Stimulated activated CD8-positive, alpha-beta memory T cell treated with anti-CD3 and anti-CD28 coated beads, Interleukin-12 subunit alpha, Interleukin-12 subunit beta, amount 100 ng/mL, for 1 hour (primary cell): Measurements from ENCODE around the gene DRGX.

Source experiments
- DNase-seq: peaks from one replicate; pipeline ENCODE4 v3.0.0-alpha.2; 2020; ENCODE audit warnings: low read depth

DRGX gene

DNA sequence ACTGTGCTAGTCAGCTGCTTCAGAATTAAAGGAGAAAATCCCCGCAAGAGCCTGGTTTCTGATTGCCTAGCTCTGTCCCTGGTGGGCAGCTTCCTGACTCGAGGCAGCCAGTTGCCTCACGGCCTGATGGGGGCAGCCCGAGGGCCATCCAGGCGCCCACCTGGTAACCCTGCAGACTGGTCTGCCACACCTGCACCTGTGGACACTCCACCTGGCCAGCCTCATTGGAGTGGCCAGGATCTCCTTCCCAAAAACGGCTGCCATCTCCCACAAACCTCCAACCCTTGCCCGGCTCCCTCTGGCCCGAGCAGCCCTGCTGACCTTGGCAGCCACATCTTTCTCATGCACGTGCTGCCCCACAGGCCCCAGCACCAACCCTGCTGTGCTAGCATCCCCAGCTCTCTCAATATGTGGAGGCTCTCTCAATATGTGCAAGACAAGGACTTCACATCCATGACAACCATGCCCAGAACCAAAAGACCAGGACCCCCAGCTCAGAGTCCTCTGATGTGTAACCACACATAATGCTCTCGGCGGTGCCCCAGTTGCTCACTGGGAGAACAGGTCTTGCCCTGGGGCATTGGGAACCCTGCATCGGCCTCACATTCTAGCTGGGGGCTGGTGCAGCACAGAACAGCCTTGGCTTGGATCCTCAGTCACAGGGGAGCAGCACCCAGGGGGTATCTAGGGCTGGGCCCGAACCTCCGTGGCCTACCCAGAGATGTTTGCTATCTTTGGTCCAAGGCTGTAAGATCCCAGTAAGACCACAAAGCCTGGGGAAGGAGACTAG, 14.6 kb downstream of the DRGX start:
- DNase-seq = no peak

GRCh38 chr10:49379596-49380410, 16.1 kb downstream of the DRGX start:
- DNase-seq = no peak

GRCh38 chr10:49377256-49377655, 18.6 kb downstream of the DRGX start:
- no peak for DNase-seq

DNA sequence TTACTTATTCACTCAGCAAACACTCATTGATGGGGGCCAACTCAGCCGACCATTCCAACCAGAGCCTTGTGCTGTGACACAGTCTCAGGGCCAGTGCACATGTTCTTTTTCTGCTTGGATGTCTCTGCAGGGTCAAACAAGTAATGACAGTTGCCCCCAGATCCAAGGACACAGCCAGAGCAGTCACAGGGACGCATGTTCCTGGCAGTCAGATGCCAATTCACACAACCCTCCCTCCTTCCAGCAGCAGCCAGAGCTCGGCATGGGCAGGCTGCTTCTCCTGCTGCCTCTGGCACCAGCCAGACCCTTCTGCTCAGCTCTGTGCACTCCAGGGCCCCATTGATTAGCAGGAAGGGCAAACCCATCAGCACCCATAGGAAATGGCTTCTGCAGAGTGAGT, 20.3 kb downstream of the DRGX start:
- no peak for DNase-seq

DNA sequence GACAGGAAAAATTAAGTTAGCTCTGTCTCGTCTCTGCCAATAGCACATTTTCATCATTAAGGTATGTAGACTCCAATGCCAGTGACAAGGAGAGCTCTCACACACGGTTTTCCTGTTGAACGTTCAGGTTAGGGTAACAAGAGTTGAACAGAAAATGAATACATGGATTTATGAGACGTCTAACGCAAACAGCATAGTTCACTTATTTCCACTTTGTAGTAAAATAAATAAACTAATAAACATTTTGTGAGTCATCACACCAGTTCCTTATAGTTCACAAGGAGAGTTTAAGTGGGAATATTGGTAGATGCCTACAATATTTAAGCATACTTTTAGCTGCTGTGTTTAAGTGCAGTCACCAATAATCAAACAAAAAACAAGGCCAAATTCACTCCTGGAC, 21.1 kb downstream of the DRGX start:
- no peak for DNase-seq

- no peak for DNase-seq
These were observed 22.5 kb downstream of the DRGX start for GRCh38 chr10:49373361-49373760.

GRCh38 chr10:49371967-49372366, 23.9 kb downstream of the DRGX start:
- DNase-seq = no peak

DNA sequence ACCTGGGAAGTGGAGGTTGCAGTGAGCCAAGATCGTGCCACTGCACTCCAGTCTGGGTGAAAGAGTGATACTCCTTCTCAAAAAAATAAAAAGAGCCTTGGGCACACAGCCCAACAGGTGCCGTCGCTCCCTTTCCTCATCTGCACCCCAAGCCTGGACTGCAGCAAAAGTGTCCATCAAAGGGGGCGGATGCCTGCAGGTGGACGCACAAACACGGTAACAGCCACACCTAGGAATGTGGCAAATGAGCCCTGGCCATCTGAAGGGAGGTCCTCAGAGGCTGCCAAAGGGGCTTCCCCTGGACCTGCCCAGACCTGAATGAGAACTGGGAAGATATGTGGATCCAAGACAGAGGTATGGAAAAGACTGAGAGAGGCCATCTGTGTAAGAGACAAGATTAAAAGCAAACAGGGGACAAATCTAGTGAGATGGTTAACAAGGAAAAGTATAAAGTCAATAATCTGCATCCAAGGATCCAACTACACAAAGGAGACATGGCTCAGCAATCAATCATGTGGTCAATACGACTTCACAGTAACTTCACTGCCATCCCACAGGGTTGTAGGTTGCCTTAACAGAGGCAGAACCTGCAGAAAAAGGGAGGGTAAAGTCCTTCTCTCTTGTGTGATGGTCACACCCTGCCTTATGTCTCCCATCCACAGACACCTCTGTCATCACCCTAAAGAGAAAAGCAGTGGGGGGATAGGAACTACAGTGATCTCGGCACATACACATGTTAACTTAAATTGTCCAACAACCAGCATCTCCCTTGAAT, 25.4 kb downstream of the DRGX start:
- no peak for DNase-seq

DNA sequence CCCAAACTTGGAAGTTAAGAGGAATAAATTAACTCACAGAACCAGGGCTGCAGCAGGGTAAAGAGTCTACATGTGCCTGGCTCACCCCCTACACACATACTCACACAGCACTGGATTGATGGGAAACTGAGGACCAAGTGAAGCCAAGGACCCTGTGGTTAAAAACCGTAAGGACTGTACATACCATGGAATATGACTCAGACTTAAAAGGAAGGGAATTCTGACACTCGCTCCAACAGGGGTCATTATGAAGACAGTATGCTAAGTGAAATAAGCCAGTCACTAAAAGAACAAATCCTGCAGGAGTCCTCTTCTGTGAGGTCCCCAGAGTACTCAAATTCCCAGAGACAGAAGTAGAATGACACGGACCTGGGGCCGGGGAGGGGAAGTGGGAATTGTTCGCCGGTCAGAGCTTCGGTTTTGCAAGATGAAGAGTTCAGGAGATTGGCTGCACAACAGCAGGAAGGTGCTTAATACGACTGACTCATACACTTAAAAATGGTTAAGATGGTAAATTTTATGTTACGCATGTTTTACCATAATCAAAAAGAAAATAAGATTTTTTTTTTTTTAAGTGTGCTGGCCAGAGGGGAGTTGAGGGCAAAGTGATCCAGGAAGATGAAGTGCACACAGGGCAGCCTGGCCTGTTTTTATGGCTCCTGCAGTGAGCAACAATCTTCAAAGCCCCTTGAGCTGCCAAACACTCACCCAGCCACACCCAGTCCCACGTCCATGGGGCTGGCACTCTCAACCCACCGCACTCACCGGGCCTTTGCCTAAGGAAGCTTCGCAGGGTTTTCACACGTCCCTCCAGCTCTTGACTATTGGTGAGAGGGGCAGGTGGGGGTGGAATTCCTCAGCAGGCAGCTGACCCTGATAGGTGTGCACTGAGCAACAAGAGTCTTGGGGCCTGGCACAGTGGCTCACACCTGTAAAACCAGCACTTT, 26.4 kb downstream of the DRGX start:
- no peak for DNase-seq

- DNase-seq = no peak
These were observed 27.6 kb downstream of the DRGX start for GRCh38 chr10:49368256-49368655.

- no peak for DNase-seq
These were observed 28.3 kb downstream of the DRGX start for GRCh38 chr10:49367600-49367999.

- no peak for DNase-seq
These were observed 29.4 kb downstream of the DRGX start for GRCh38 chr10:49366460-49366859.

- no peak for DNase-seq
These were observed 30.0 kb downstream of the DRGX start for GRCh38 chr10:49365675-49366415.

- no peak for DNase-seq
These were observed 30.6 kb downstream of the DRGX start for GRCh38 chr10:49365275-49365674.

- DNase-seq = no peak
These were observed 31.1 kb downstream of the DRGX start for GRCh38 chr10:49364747-49365146.

GRCh38 chr10:49364051-49364450, 31.8 kb downstream of the DRGX start:
- DNase-seq = no peak

GRCh38 chr10:49363309-49364031, 32.4 kb downstream of the DRGX start:
- no peak for DNase-seq

DNA sequence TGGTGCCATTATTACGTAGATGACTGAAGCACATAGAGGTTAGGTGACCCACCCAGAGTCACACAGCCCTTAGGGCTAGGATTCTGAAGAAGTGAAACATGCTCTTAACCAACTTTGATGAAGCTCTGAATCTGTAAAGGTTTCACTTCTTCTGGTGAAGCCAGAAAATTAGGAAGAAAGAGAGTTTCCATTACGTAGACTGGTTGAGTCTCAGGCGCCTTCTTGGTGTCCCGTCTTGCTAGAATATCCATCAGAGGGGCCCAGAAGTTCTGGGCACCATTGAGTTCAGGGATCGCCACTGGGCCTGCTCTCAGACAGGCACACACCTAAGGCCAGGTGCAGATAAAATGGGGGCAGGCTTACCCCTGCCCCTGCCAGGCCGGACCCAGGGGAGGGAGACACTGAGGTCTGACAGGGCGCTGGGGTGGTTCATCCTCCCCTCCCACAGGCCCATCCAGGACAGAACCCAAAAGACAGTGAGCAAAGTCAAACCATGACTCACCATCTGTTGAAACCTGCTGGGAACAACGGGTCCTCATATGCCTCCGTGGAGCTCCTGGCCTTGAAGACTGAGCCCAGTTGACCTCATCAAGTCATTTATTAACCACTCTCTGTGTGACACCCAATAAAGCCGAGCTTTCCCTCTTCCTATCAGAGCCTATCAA, 33.2 kb downstream of the DRGX start:
- DNase-seq = no peak

DNA sequence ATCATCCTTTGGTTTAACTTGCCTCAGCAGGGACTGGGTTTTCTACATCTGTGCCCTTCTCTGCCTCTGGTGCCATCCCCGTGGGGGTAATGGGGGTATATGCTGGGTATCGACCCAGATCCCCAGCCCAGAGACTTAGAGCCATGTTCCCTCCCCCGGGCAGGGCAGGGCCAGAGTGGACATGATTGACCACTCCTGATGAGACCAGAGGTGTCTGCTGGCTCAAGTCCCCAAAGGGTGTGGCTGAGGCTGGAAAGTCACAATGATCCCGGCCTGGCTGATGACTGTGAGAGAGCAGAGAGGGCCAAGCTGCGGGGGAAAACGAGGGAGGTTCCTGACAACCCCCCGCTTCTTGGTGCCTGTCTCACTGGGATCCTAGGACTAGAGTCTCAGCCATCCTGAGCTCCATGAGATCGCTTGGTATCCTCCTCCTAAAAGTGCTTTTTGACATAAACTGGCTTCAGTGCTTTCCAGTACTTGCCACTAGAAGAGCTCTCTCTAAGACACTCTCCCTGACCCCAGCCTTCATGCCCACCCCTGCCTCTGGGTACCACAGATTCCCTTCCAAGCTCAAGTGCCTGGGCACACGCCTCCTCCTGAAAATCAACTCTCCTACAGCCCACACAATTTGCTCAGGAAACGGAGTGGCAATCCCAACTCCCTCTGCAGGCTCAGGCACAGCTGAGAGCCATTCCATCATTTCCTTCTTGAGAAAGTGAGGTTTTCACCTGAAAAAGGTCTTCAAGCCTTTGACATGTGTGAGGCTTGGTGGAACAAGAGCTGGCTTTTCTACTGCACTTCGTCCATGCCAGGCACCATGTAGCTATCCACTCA, 33.9 kb downstream of the DRGX start:
- DNase-seq = no peak
